D721Med (cell line): Measurements from ENCODE around the gene TEAD4.

ENCODE experiments used
- DNase-seq: peaks from one replicate; pipeline ENCODE4 v3.0.0; 2011; ENCODE audit warnings: low spot score; ENCODE audit not compliant: insufficient read length
- FAIRE-seq: peaks from 2 replicates; lab custom pipeline; 2011; peaks lifted over from hg19 to GRCh38; lab: Jason Lieb, UNC
- CTCF ChIP-seq: IDR thresholded peaks from 2 replicates; pipeline ENCODE4 v1.5.1; 2012; ENCODE audit warnings: mild to moderate bottlenecking, control low read depth; ENCODE audit not compliant: insufficient read depth; ENCODE audit errors: missing control alignments

The TEAD4 gene

GRCh38 chr12:3086729-3087323 lies 127.6 kb downstream of the TEAD4 start:
- no peak for TF ChIP-seq CTCF
- DNase-seq: no peak
- no peak for FAIRE-seq

GRCh38 chr12:3087758-3088650 lies 128.8 kb downstream of the TEAD4 start:
- TF ChIP-seq CTCF: no peak
- DNase-seq (no peak), FAIRE-seq (no peak)

GRCh38 chr12:3089588-3089987 lies 130.4 kb downstream of the TEAD4 start:
- FAIRE-seq (no peak), DNase-seq (no peak)
- no peak for TF ChIP-seq CTCF
